ENCODE data around the gene GOPC.

The GOPC gene

DNA sequence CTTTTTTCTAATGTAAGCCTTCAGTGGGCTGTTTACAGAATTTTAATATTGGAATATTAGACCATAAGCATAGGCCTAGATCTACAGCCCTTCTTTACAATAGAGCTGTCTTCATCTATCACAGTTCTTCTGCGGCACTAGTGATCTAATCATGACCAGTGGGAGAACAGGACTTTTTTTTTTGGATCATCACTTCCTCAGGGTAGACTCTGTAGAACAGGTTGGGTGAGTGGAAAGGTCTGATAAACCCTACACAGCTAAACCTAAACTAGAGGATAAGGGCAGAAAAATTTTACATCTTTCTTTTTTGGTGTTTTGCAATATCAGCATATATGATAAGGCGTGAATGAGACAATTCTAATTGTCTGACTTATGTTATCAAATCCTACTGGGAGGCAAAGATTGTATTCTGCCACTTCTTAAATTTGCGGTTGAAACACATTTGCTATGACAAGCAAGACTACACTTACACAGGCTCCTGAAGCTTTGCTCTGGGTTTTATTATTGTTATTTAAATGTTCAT lies 52.2 kb downstream of the GOPC start:
- no peaks in the 10 kb centered on the region for H3K27me3 ChIP-seq (ENCODE audit: insufficient read depth, poor library complexity, severe bottlenecking)
- no peak overlapping the region for H3K4me3 ChIP-seq (replicated peaks; ENCODE audit: insufficient read depth, low read length)
- DNase-seq (ENCODE audit: low read depth in 1 of 2, low spot score in 1 of 2), result no peak
- TF ChIP-seq GABPA (IDR thresholded peaks at IDR 0.05; ENCODE audit: low read depth) (no peak), CTCF (IDR thresholded peaks at IDR 0.05; ENCODE audit: insufficient read depth, low read length) (no peak), SPI1 (IDR thresholded peaks at IDR 0.05; ENCODE audit: borderline replicate concordance, low read depth) (no peak), POLR2AphosphoS5 (IDR thresholded peaks at IDR 0.05; ENCODE audit: low read depth) (no peak)
- TF ChIP-seq, protein P1, sequence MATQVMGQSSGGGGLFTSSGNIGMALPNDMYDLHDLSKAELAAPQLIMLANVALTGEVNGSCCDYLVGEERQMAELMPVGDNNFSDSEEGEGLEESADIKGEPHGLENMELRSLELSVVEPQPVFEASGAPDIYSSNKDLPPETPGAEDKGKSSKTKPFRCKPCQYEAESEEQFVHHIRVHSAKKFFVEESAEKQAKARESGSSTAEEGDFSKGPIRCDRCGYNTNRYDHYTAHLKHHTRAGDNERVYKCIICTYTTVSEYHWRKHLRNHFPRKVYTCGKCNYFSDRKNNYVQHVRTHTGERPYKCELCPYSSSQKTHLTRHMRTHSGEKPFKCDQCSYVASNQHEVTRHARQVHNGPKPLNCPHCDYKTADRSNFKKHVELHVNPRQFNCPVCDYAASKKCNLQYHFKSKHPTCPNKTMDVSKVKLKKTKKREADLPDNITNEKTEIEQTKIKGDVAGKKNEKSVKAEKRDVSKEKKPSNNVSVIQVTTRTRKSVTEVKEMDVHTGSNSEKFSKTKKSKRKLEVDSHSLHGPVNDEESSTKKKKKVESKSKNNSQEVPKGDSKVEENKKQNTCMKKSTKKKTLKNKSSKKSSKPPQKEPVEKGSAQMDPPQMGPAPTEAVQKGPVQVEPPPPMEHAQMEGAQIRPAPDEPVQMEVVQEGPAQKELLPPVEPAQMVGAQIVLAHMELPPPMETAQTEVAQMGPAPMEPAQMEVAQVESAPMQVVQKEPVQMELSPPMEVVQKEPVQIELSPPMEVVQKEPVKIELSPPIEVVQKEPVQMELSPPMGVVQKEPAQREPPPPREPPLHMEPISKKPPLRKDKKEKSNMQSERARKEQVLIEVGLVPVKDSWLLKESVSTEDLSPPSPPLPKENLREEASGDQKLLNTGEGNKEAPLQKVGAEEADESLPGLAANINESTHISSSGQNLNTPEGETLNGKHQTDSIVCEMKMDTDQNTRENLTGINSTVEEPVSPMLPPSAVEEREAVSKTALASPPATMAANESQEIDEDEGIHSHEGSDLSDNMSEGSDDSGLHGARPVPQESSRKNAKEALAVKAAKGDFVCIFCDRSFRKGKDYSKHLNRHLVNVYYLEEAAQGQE (IDR thresholded peaks at IDR 0.05; ENCODE audit: insufficient replicate concordance, low read depth), result no peak
- H3K27ac ChIP-seq (replicated peaks), result no peak overlapping the region

GRCh38 chr6:117549611-117550010 lies 52.7 kb downstream of the GOPC start:
- Histone ChIP-seq H3K4me3 (replicated peaks; ENCODE audit: insufficient read depth, low read length) (no peak overlapping the region), H3K27me3 (ENCODE audit: insufficient read depth, poor library complexity, severe bottlenecking) (no peaks in the 10 kb centered on the region), H3K27ac (replicated peaks) (no peak overlapping the region)
- no peak for DNase-seq (ENCODE audit: low read depth in 1 of 2, low spot score in 1 of 2)
- TF ChIP-seq POLR2AphosphoS5 (IDR thresholded peaks at IDR 0.05; ENCODE audit: low read depth), result no peak
- TF ChIP-seq, protein P1 (IDR thresholded peaks at IDR 0.05; ENCODE audit: insufficient replicate concordance, low read depth), result no peak
- no peak for TF ChIP-seq SPI1 (IDR thresholded peaks at IDR 0.05; ENCODE audit: borderline replicate concordance, low read depth)
- TF ChIP-seq CTCF (IDR thresholded peaks at IDR 0.05; ENCODE audit: insufficient read depth, low read length), result no peak
- TF ChIP-seq GABPA (IDR thresholded peaks at IDR 0.05; ENCODE audit: low read depth), result no peak

DNA sequence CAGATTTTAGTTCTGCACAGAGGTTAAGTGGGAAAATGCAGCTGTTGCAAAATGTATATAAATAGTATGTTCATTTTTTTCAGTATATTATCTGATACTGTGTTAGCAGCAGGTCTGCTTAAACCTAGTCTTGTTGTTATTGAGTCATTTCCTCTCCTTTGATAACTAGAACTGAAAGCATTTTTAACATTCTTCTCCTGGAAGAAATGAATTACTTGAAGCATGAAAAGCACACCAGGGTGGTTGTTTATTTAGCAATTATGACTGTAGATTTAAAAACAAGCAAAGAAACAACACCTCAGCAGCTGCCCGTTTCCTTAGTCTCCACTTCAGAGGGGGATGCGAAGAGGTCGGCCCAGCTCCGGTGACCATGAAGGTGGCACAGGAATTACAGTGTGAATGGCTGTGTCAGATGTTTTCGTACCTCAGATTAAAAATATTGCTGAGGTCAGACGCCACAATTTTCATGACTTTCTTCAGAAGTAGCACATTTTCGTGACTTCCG lies 53.5 kb downstream of the GOPC start:
- TF ChIP-seq GABPA (IDR thresholded peaks at IDR 0.05; ENCODE audit: low read depth) (no peak), POLR2AphosphoS5 (IDR thresholded peaks at IDR 0.05; ENCODE audit: low read depth) (no peak), SPI1 (IDR thresholded peaks at IDR 0.05; ENCODE audit: borderline replicate concordance, low read depth) (no peak), CTCF (IDR thresholded peaks at IDR 0.05; ENCODE audit: insufficient read depth, low read length) (no peak)
- TF ChIP-seq, protein P1 (IDR thresholded peaks at IDR 0.05; ENCODE audit: insufficient replicate concordance, low read depth), result no peak
- Histone ChIP-seq H3K4me3 (replicated peaks; ENCODE audit: insufficient read depth, low read length) (no peak overlapping the region), H3K27ac (replicated peaks) (no peak overlapping the region), H3K27me3 (ENCODE audit: insufficient read depth, poor library complexity, severe bottlenecking) (no peaks in the 10 kb centered on the region)
- no peak for DNase-seq (ENCODE audit: low read depth in 1 of 2, low spot score in 1 of 2)
